ENCODE results near the gene RTN4RL2. TPM values are rescaled to one million over a fixed set of nuclear protein-coding genes. Genes with fewer than 3 reads are reported as not detected.

Gene RTN4RL2
- total RNA-seq, 1 donor from 2014 or later, result 2.0 TPM

DNA sequence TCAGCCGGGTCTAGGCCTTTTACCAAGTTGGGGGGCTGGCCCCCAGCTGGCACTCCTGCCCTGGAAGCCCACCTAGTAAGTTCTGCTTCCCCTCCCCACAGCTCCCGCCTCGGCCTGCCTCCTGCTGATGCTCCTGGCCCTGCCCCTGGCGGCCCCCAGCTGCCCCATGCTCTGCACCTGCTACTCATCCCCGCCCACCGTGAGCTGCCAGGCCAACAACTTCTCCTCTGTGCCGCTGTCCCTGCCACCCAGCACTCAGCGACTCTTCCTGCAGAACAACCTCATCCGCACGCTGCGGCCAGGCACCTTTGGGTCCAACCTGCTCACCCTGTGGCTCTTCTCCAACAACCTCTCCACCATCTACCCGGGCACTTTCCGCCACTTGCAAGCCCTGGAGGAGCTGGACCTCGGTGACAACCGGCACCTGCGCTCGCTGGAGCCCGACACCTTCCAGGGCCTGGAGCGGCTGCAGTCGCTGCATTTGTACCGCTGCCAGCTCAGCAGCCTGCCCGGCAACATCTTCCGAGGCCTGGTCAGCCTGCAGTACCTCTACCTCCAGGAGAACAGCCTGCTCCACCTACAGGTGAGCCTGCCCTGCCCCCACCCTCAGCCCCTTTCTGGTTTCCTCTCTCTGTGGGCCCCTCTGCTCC lies 7.3 kb downstream of the RTN4RL2 start:
- intact Hi-C loops (cut with DNase I), result no loop called here
- Histone ChIP-seq H3K27ac (no peak overlapping the region), H3K4me1 (no peaks in the 10 kb centered on the region), H3K27me3 (no peaks in the 10 kb centered on the region), H3K9me3 (no peaks in the 10 kb centered on the region), H3K36me3 (no peaks in the 10 kb centered on the region), H3K4me3 (no peak overlapping the region)
- no peak for TF ChIP-seq POLR2AphosphoS5 (IDR thresholded peaks at IDR 0.05; ENCODE audit: insufficient read depth in 1 of 2, low read depth in 1 of 2)
- TF ChIP-seq CTCF (IDR thresholded peaks at IDR 0.05), result no peak
- TF ChIP-seq POLR2A (IDR thresholded peaks at IDR 0.05), result no peak
- no peak for DNase-seq (ENCODE audit: extremely low spot score in 2 of 2)

- Histone ChIP-seq H3K4me3 (no peak overlapping the region), H3K36me3 (no peaks in the 10 kb centered on the region), H3K27me3 (no peaks in the 10 kb centered on the region), H3K9me3 (no peaks in the 10 kb centered on the region), H3K27ac (no peak overlapping the region), H3K4me1 (no peaks in the 10 kb centered on the region)
- intact Hi-C loops (cut with DNase I), result no loop called here
- no peak for DNase-seq (ENCODE audit: extremely low spot score in 2 of 2)
- TF ChIP-seq CTCF (IDR thresholded peaks at IDR 0.05) (no peak), POLR2AphosphoS5 (IDR thresholded peaks at IDR 0.05; ENCODE audit: insufficient read depth in 1 of 2, low read depth in 1 of 2) (no peak), POLR2A (IDR thresholded peaks at IDR 0.05) (no peak)
Measured at GRCh38 chr11:57468276-57468675, 7.9 kb downstream of the RTN4RL2 start.

- Histone ChIP-seq H3K4me3 (no peak overlapping the region), H3K36me3 (no peaks in the 10 kb centered on the region), H3K4me1 (no peaks in the 10 kb centered on the region), H3K27ac (no peak overlapping the region), H3K27me3 (no peaks in the 10 kb centered on the region), H3K9me3 (no peaks in the 10 kb centered on the region)
- intact Hi-C loops (cut with DNase I), result no loop called here
- no peak for DNase-seq (ENCODE audit: extremely low spot score in 2 of 2)
- TF ChIP-seq CTCF (IDR thresholded peaks at IDR 0.05), result no peak
- no peak for TF ChIP-seq POLR2AphosphoS5 (IDR thresholded peaks at IDR 0.05; ENCODE audit: insufficient read depth in 1 of 2, low read depth in 1 of 2)
- no peak for TF ChIP-seq POLR2A (IDR thresholded peaks at IDR 0.05)
Measured at GRCh38 chr11:57469268-57469667, 8.9 kb downstream of the RTN4RL2 start.

DNA sequence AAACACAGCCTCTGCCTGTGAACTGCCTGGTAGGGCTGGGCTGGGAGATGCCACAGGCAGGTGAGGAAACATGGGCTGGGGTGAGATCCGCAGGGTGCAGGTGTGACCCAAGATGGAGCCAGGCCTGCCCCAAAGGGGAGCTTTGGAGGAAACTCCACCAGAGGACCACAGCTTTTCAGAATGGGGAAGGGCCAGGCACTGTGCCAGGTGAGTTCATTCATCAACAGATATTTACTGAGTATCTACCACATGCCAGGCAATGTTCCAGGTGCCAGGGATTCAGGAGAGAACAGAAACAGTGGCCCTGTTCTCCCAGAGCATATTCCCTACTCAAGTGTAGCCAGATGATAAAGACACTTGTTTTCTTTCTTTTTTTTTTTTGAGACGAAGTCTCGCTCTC lies 11.2 kb downstream of the RTN4RL2 start:
- Histone ChIP-seq H3K4me1 (peaks cover 14% of the 10 kb centered on the region), H3K27me3 (no peaks in the 10 kb centered on the region), H3K27ac (no peak overlapping the region), H3K4me3 (no peak overlapping the region), H3K9me3 (no peaks in the 10 kb centered on the region), H3K36me3 (no peaks in the 10 kb centered on the region)
- intact Hi-C loops (cut with DNase I), result no loop called here
- TF ChIP-seq POLR2AphosphoS5 (IDR thresholded peaks at IDR 0.05; ENCODE audit: insufficient read depth in 1 of 2, low read depth in 1 of 2) (no peak), POLR2A (IDR thresholded peaks at IDR 0.05) (no peak), CTCF (IDR thresholded peaks at IDR 0.05) (no peak)
- no peak for DNase-seq (ENCODE audit: extremely low spot score in 2 of 2)

DNA sequence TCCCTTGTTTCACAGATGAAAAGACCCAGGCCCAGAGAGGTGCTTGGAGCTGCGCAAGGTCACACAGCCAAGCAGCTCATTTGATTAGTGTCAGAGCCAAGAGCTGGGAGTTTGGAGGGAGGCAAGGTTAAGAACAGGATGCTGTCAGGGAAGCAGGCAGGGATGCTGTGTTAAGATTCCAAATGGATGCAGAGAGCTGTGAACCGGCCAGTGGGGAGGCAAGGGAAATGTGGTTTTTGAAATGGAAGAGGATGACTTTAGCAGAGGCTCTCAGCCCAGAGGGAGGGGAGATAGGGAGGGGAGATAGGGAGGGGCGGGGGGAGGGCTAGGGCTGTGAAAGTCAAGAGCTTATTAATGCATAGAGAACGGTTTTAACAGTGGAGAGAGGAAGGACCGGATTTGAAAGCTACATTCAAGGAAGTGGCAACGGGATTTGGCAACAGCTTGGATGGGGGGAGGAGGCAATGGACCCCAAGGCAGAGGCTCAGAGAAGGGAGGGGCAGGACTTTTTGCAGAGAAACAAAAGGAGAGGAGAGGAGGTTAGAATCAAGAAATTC lies 13.0 kb downstream of the RTN4RL2 start:
- H3K4me1 ChIP-seq, result peaks cover 22% of the 10 kb centered on the region
- intact Hi-C loops (cut with DNase I), result no loop called here
- no peak for TF ChIP-seq POLR2A (IDR thresholded peaks at IDR 0.05)
- no peak for TF ChIP-seq POLR2AphosphoS5 (IDR thresholded peaks at IDR 0.05; ENCODE audit: insufficient read depth in 1 of 2, low read depth in 1 of 2)
- TF ChIP-seq CTCF (IDR thresholded peaks at IDR 0.05), result no peak

More for the DNA sequence above, 13.0 kb downstream of the RTN4RL2 start:
- Histone ChIP-seq H3K36me3 (no peaks in the 10 kb centered on the region), H3K27me3 (no peaks in the 10 kb centered on the region), H3K4me3 (no peak overlapping the region), H3K9me3 (no peaks in the 10 kb centered on the region), H3K27ac (no peak overlapping the region)
- DNase-seq (ENCODE audit: extremely low spot score in 2 of 2), result no peak
